ENCODE results near the gene ULK1.

DNA sequence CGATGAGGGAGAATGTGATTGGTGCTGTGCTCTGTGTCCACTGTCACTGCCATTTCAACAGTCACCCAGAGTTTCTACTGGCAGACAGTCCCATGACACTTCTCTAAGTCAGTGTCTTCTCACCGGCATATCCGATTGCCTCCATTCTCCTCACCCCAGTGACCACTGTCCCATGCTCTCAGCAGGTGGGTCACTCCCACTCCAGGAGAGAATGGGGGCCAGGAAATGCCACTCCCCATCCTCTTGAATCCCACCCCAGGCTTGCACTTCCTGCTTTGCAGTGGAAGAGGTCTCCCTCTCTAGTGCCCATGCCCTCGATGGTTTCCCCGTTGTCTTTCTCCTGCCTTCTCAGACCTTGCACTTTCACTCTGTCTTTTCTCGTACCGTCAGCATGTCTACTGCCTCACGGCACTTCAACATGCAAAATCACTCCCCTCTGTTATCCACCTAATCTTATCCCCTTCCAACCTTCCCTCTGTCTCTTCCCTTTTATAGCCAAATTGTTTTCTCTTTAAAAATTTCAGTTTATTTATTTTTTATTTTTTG is 53.1 kb downstream of the ULK1 start:
- TF ChIP-seq, protein P1, sequence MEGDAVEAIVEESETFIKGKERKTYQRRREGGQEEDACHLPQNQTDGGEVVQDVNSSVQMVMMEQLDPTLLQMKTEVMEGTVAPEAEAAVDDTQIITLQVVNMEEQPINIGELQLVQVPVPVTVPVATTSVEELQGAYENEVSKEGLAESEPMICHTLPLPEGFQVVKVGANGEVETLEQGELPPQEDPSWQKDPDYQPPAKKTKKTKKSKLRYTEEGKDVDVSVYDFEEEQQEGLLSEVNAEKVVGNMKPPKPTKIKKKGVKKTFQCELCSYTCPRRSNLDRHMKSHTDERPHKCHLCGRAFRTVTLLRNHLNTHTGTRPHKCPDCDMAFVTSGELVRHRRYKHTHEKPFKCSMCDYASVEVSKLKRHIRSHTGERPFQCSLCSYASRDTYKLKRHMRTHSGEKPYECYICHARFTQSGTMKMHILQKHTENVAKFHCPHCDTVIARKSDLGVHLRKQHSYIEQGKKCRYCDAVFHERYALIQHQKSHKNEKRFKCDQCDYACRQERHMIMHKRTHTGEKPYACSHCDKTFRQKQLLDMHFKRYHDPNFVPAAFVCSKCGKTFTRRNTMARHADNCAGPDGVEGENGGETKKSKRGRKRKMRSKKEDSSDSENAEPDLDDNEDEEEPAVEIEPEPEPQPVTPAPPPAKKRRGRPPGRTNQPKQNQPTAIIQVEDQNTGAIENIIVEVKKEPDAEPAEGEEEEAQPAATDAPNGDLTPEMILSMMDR (IDR thresholded peaks at IDR 0.05), result no peak
- TF ChIP-seq POLR2A (IDR thresholded peaks at IDR 0.05), result no peak
